SJCRH30 (cell line): Measurements from ENCODE around the gene ABCC6. TPM values are rescaled to one million over a fixed set of nuclear protein-coding genes. Genes with fewer than 3 reads are reported as not detected.

ENCODE experiments used
- DNase-seq, 2 experiments: peaks; one replicate each; pipeline ENCODE4 v3.0.0-alpha.2; 2015 to 2020
- H3K27ac ChIP-seq: fragments of 250-450 bp; sonication (Bioruptor Pico); 2 replicates; pipeline ENCODE4 v1.5.1; 2020; ENCODE audit warnings: mild to moderate bottlenecking, moderate library complexity
- H3K27me3 ChIP-seq: fragments of 250-450 bp; sonication (Bioruptor Pico); 2 replicates; pipeline ENCODE4 v1.5.1; 2020; ENCODE audit warnings: mild to moderate bottlenecking, moderate library complexity
- H3K36me3 ChIP-seq: fragments of 250-450 bp; sonication (Bioruptor Pico); 2 replicates; pipeline ENCODE4 v1.5.1; 2020; ENCODE audit warnings: mild to moderate bottlenecking, moderate library complexity
- H3K4me1 ChIP-seq: fragments of 250-450 bp; sonication (Bioruptor Pico); 2 replicates; pipeline ENCODE4 v1.5.1; 2020; ENCODE audit warnings: mild to moderate bottlenecking, moderate library complexity
- H3K4me3 ChIP-seq: fragments of 250-450 bp; sonication (Bioruptor Pico); 2 replicates; pipeline ENCODE4 v1.5.1; 2020; ENCODE audit warnings: mild to moderate bottlenecking, moderate library complexity
- H3K9me3 ChIP-seq: fragments of 250-450 bp; sonication (Bioruptor Pico); replicated peaks from 2 replicates; pipeline ENCODE4 v1.5.1; 2020; ENCODE audit warnings: mild to moderate bottlenecking, moderate library complexity
- total RNA-seq: library from RNA; depleted of rRNA; stranded (reverse); fragments of >200 nt; shearing (Covaris generic); gene quantifications from 2 replicates; pipeline ENCODE4 v1.2.3, GENCODE V29; 2014; rRNA removed

The ABCC6 gene
- total RNA-seq, 1 experiment from 2014 or later: 1.5 TPM

GRCh38 chr16:16100631-16101030, 122.7 kb downstream of the ABCC6 start:
- no peak for DNase-seq
- H3K36me3 ChIP-seq: peaks cover 6% of the 10 kb centered on the region
- H3K4me3 ChIP-seq: no peak overlapping the region
- H3K9me3 ChIP-seq: no peaks in the 10 kb centered on the region
- no peaks in the 10 kb centered on the region for H3K4me1 ChIP-seq
- H3K27ac ChIP-seq: no peak overlapping the region
- H3K27me3 ChIP-seq: no peaks in the 10 kb centered on the region

- no peak for DNase-seq
- no peak overlapping the region for H3K27ac ChIP-seq
- H3K9me3 ChIP-seq: no peaks in the 10 kb centered on the region
- H3K36me3 ChIP-seq: peaks cover 6% of the 10 kb centered on the region
- H3K4me3 ChIP-seq: no peak overlapping the region
- no peaks in the 10 kb centered on the region for H3K27me3 ChIP-seq
- H3K4me1 ChIP-seq: no peaks in the 10 kb centered on the region
Measured at GRCh38 chr16:16099320-16099719, 124.0 kb downstream of the ABCC6 start.

Other genes with a start within 250 kb of the ABCC6 start
- gene NOMO3, start 9.0 kb upstream of the ABCC6 start, total RNA-seq: 30.2 and 33.0 TPM in 2 replicates
- gene NPIPA7, start 155.6 kb upstream of the ABCC6 start, total RNA-seq: 10.4 and 13.4 TPM in 2 replicates